Parathyroid adenoma (tissue), 2 donors: ENCODE results near the gene TGFBR3.
"Not testable (repeated sequence)": the region's sequence is repeated elsewhere in the genome, so short reads cannot be mapped to it uniquely, and the experiment has no call there.

Experiments
- H2AFZ ChIP-seq: fragments of 300-600 bp; sonication (generic); one replicate; pipeline ENCODE4 v1.7.0; 2017; ENCODE audit warnings: antibody characterized with exemption, mild to moderate bottlenecking
- H3K27ac ChIP-seq: fragments of 300-600 bp; sonication (generic); one replicate; pipeline ENCODE4 v1.7.0; 2017
- H3K27me3 ChIP-seq: fragments of 300-600 bp; sonication (generic); one replicate; pipeline ENCODE4 v1.7.0; 2017; ENCODE audit warnings: low read length; ENCODE audit not compliant: control insufficient read depth, insufficient read depth
- H3K36me3 ChIP-seq: fragments of 300-600 bp; sonication (generic); one replicate; pipeline ENCODE4 v1.7.0; 2017; ENCODE audit warnings: low read length; ENCODE audit not compliant: control insufficient read depth, insufficient read depth
- H3K4me1 ChIP-seq: fragments of 300-600 bp; sonication (generic); one replicate; pipeline ENCODE4 v1.7.0; 2017; ENCODE audit warnings: control low read depth
- H3K4me2 ChIP-seq: fragments of 300-600 bp; sonication (generic); one replicate; pipeline ENCODE4 v1.7.0; 2017; ENCODE audit warnings: low read length
- H3K4me3 ChIP-seq: fragments of 300-600 bp; sonication (generic); one replicate; pipeline ENCODE4 v1.7.0; 2017; ENCODE audit warnings: low read depth, low read length
- H3K79me2 ChIP-seq: fragments of 300-600 bp; sonication (generic); one replicate; pipeline ENCODE4 v1.7.0; 2017; ENCODE audit warnings: control low read depth
- H3K9ac ChIP-seq: fragments of 300-600 bp; sonication (generic); one replicate; pipeline ENCODE4 v1.7.0; 2017; ENCODE audit warnings: mild to moderate bottlenecking
- H3K9me3 ChIP-seq: fragments of 300-600 bp; sonication (generic); one replicate; pipeline ENCODE4 v1.7.0; 2017; ENCODE audit warnings: low read length; ENCODE audit not compliant: control insufficient read depth
- CTCF ChIP-seq: fragments of 300-600 bp; sonication (generic); IDR thresholded peaks from one replicate; pipeline ENCODE4 v1.7.0; 2017; ENCODE audit warnings: antibody characterized with exemption, mild to moderate bottlenecking
- donor health status: primary hyperparathyroidism.

Gene TGFBR3

GRCh38 chr1:91835087-91835521 lies 50.8 kb downstream of the TGFBR3 start:
- Histone ChIP-seq H3K4me2 (no peak overlapping the region), H3K27me3 (no peaks in the 10 kb centered on the region), H3K4me1 (peaks cover 10% of the 10 kb centered on the region), H3K9me3 (no peaks in the 10 kb centered on the region), H3K9ac (no peak overlapping the region), H3K27ac (no peak overlapping the region), H2AFZ (no peak overlapping the region), H3K79me2 (no peaks in the 10 kb centered on the region), H3K4me3 (no peak overlapping the region), H3K36me3 (no peaks in the 10 kb centered on the region)
- TF ChIP-seq CTCF, result no peak

DNA sequence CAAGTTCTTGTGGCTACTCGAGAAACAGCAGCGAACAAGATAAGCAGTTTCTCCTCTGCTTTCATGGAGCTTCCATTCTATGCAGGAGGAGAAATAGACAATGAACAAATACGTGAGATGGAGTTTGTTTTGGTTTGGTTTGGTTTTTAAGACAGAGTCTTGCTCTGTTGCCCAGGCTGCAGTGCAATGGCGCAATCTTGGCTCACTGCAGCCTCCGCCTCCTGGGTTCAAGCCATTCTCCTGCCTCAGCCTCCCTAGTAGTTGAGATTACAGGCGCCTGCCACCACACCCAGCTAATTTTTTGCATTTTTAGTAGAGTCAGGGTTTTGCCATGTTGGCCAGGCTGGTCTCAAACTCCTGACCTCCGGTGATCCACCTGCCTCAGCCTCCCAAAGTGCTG lies 51.4 kb downstream of the TGFBR3 start:
- peaks cover 10% of the 10 kb centered on the region for H3K4me1 ChIP-seq
- not testable (repeated sequence) for H3K27ac ChIP-seq, H2AFZ ChIP-seq, H3K4me2 ChIP-seq, H3K9me3 ChIP-seq, H3K36me3 ChIP-seq, H3K79me2 ChIP-seq, H3K27me3 ChIP-seq, H3K4me3 ChIP-seq, H3K9ac ChIP-seq

- no peak overlapping the region for H3K27ac ChIP-seq
These were observed 52.0 kb downstream of the TGFBR3 start for GRCh38 chr1:91833946-91834345.

GRCh38 chr1:91831132-91831930 lies 54.6 kb downstream of the TGFBR3 start:
- no peaks in the 10 kb centered on the region for H3K9me3 ChIP-seq
- H3K4me2 ChIP-seq, result no peak overlapping the region
- peaks cover 10% of the 10 kb centered on the region for H3K4me1 ChIP-seq
- no peaks in the 10 kb centered on the region for H3K79me2 ChIP-seq
- peak overlapping the region; percentile 43 for H3K27ac ChIP-seq
- no peak for TF ChIP-seq CTCF
- H3K36me3 ChIP-seq, result no peaks in the 10 kb centered on the region
- H3K4me3 ChIP-seq, result no peak overlapping the region
- H3K9ac ChIP-seq, result no peak overlapping the region
- peak overlapping the region; percentile 38 for H2AFZ ChIP-seq
- no peaks in the 10 kb centered on the region for H3K27me3 ChIP-seq

More at GRCh38 chr1:91833946-91834345, 52.0 kb downstream of the TGFBR3 start:
- Histone ChIP-seq H3K36me3 (no peaks in the 10 kb centered on the region), H3K27me3 (no peaks in the 10 kb centered on the region), H3K4me2 (no peak overlapping the region), H3K79me2 (no peaks in the 10 kb centered on the region), H2AFZ (no peak overlapping the region), H3K9ac (no peak overlapping the region), H3K4me3 (no peak overlapping the region), H3K4me1 (peaks cover 10% of the 10 kb centered on the region), H3K9me3 (no peaks in the 10 kb centered on the region)
- TF ChIP-seq CTCF, result no peak

DNA sequence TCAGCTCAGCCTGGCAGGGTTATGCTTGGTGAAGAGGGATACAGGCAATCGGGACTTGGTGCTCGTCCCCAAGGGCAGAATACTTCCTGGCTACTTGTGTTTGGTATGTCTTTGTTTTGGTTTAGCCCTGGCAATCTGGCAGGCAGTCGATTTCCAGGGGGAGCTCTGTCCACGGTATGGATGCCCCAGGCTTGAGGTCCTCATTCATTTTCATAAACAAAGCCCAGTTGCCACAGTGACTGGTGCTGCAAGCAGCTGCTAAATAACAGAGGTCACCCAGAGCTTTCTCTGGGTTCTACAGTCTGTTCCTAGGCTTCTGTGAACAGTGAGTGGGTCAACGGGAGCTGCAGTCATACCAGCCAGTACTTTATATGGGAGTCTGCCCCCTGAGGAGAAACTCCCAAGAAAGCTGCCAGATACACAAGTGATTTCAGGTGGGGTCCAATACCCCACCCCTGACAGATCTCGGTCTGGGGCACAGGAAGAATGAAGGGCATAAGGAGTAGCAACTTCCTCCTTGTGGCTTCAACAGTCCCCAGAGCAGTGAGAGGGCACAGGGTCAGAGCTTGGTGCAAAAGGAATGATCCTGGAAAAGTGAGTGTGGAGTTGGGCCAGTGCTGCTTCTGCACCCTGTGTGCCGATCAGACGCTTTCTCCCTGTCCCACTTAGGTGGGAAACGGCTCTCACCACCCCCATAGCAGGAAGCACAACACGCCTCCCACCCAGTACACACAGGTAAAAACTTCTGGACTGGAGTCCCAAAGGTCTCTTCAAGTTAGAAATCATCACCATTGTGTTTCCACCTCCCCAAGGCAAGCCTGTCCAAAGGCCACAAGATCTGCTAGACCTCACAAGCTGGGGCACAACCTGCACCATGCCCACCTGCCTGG lies 55.5 kb downstream of the TGFBR3 start:
- Histone ChIP-seq H3K4me1 (peaks cover 10% of the 10 kb centered on the region), H3K27me3 (no peaks in the 10 kb centered on the region), H3K9ac (no peak overlapping the region), H3K79me2 (no peaks in the 10 kb centered on the region), H3K9me3 (no peaks in the 10 kb centered on the region), H3K4me3 (no peak overlapping the region), H3K4me2 (peak overlapping the region; percentile 26), H3K27ac (peak overlapping the region; percentile 43), H2AFZ (peak overlapping the region; percentile 50), H3K36me3 (no peaks in the 10 kb centered on the region)
- peak; percentile 45 for TF ChIP-seq CTCF
